Measurements from ENCODE around the gene KIF18A. TPM values are rescaled to one million over a fixed set of nuclear protein-coding genes. Genes with fewer than 3 reads are reported as not detected.

KIF18A gene
- polyA plus RNA-seq, 4 donors, result 10.4 to 12.7 (median 12.5) TPM

DNA sequence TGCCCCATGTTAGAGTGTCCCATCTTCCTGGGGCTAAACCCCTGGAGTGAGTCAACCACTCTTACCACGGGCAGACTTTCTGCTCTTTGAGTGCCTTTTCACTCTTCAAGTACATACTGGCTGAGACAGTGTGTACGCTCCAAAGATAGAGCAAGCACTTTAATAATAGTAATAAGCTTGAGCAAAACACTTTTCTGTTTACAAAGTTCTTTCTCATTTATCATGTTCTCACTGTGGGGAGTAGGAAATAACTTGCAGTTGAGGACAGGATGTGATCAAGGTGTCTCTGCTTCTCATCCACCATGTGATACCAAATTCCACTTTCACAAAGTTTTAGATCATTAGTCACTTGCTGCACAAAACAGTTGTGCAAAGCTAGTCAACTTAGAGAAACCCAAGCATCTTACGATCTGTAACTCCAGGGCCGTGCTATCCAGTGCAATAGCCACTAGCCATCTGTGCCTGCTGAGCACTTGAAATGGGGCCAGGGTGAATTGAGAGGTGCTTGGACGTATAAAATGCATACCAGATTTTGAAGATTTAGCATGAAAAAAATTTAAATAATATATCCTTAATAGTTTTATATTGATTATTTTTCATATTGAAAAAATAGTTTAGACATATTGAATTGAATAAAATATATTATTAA lies 135.3 kb downstream of the KIF18A start:
- DNase-seq (ENCODE audit: low read depth in 4 of 4, low spot score in 3 of 4), result no peak

DNA sequence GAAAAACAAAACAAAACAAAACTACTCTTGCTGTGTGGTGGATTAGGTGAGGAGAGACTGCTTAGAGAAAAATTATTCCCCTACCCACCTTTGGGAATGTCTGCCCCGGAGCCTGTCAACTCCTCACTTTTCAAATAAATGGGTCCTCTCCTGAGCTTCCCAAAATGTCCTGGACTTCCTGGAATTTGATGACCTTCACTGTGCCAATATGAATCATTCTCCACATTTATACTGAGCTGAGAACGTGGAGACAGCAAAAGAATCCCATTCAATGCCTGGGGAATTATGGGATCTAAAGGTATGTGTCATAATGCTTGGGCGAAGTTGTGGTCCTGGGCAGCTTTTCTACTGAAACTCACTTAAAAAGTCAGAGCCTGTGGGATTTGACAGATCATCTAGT lies 136.8 kb downstream of the KIF18A start:
- no peak for DNase-seq (ENCODE audit: low read depth in 4 of 4, low spot score in 3 of 4)

Other genes with a start within 250 kb of the KIF18A start
- 10 to 100 TPM; 16.9 to 23.3 (median 20.8) TPM for gene METTL15, start 232 bp upstream of the KIF18A start, polyA plus RNA-seq (ENCODE audit: insufficient read length in 4 of 4)